ENCODE measurements around the gene KCNH3.
"Not testable (repeated sequence)": the region's sequence is repeated elsewhere in the genome, so short reads cannot be mapped to it uniquely, and the experiment has no call there.

Gene KCNH3

GRCh38 chr12:49507139-49507538 is 31.7 kb upstream of the KCNH3 start:
- no peak for TF ChIP-seq CTCF (IDR thresholded peaks at IDR 0.05)
- Histone ChIP-seq H3K36me3 (no peaks in the 10 kb centered on the region), H3K27me3 (no peaks in the 10 kb centered on the region), H3K9me3 (no peaks in the 10 kb centered on the region), H3K4me3 (ENCODE audit: low read depth in 1 of 2, low read length in 1 of 2) (no peak overlapping the region), H3K4me1 (ENCODE audit: control insufficient read depth in 1 of 2, insufficient read depth in 1 of 2, low read depth in 1 of 2, low read length in 1 of 2) (no peaks in the 10 kb centered on the region), H3K27ac (no peak overlapping the region)

- H3K9me3 ChIP-seq; H3K27me3 ChIP-seq; H3K27ac ChIP-seq; H3K4me1 ChIP-seq (ENCODE audit: control insufficient read depth in 1 of 2, insufficient read depth in 1 of 2, low read depth in 1 of 2, low read length in 1 of 2); H3K4me3 ChIP-seq (ENCODE audit: low read depth in 1 of 2, low read length in 1 of 2); H3K36me3 ChIP-seq: not testable (repeated sequence)
These were observed 29.1 kb upstream of the KCNH3 start for GRCh38 chr12:49509681-49510080.

- no peak overlapping the region for H3K27ac ChIP-seq
These were observed 27.4 kb upstream of the KCNH3 start for GRCh38 chr12:49511410-49511809.

GRCh38 chr12:49512546-49512945 is 26.3 kb upstream of the KCNH3 start:
- Histone ChIP-seq H3K27me3 (no peaks in the 10 kb centered on the region), H3K9me3 (no peaks in the 10 kb centered on the region), H3K4me3 (ENCODE audit: low read depth in 1 of 2, low read length in 1 of 2) (no peak overlapping the region), H3K4me1 (ENCODE audit: control insufficient read depth in 1 of 2, insufficient read depth in 1 of 2, low read depth in 1 of 2, low read length in 1 of 2) (no peaks in the 10 kb centered on the region), H3K27ac (no peak overlapping the region), H3K36me3 (no peaks in the 10 kb centered on the region)
- no peak for TF ChIP-seq CTCF (IDR thresholded peaks at IDR 0.05)

More at GRCh38 chr12:49511410-49511809, 27.4 kb upstream of the KCNH3 start:
- H3K9me3 ChIP-seq = no peaks in the 10 kb centered on the region
- no peak overlapping the region for H3K4me3 ChIP-seq (ENCODE audit: low read depth in 1 of 2, low read length in 1 of 2)
- H3K27me3 ChIP-seq = no peaks in the 10 kb centered on the region
- no peaks in the 10 kb centered on the region for H3K36me3 ChIP-seq
- no peak for TF ChIP-seq CTCF (IDR thresholded peaks at IDR 0.05)
- no peaks in the 10 kb centered on the region for H3K4me1 ChIP-seq (ENCODE audit: control insufficient read depth in 1 of 2, insufficient read depth in 1 of 2, low read depth in 1 of 2, low read length in 1 of 2)

- no peaks in the 10 kb centered on the region for H3K9me3 ChIP-seq
- no peaks in the 10 kb centered on the region for H3K4me1 ChIP-seq (ENCODE audit: control insufficient read depth in 1 of 2, insufficient read depth in 1 of 2, low read depth in 1 of 2, low read length in 1 of 2)
- H3K36me3 ChIP-seq = no peaks in the 10 kb centered on the region
- no peak overlapping the region for H3K27ac ChIP-seq
- no peaks in the 10 kb centered on the region for H3K27me3 ChIP-seq
- H3K4me3 ChIP-seq (ENCODE audit: low read depth in 1 of 2, low read length in 1 of 2) = no peak overlapping the region
- TF ChIP-seq CTCF (IDR thresholded peaks at IDR 0.05) = no peak
These were observed 23.6 kb upstream of the KCNH3 start for GRCh38 chr12:49515266-49515665.

- Histone ChIP-seq H3K27ac (no peak overlapping the region), H3K27me3 (no peaks in the 10 kb centered on the region), H3K4me3 (ENCODE audit: low read depth in 1 of 2, low read length in 1 of 2) (no peak overlapping the region), H3K4me1 (ENCODE audit: control insufficient read depth in 1 of 2, insufficient read depth in 1 of 2, low read depth in 1 of 2, low read length in 1 of 2) (no peaks in the 10 kb centered on the region), H3K9me3 (no peaks in the 10 kb centered on the region), H3K36me3 (no peaks in the 10 kb centered on the region)
- TF ChIP-seq CTCF (IDR thresholded peaks at IDR 0.05) = no peak
These were observed 19.8 kb upstream of the KCNH3 start for GRCh38 chr12:49518914-49519573.
